C4-2B (cell line): ENCODE data around the gene DIS3L2.

Experiments
- H3K27ac ChIP-seq: fragments of 450-650 bp; 2 replicates; pipeline ENCODE4 v1.5.1; 2017
- ZFX ChIP-seq: fragments of 450-650 bp; IDR thresholded peaks from 2 replicates; pipeline ENCODE4 v1.6.1; 2017
- TF ChIP-seq, protein P1 (sequence below): fragments of 450-650 bp; conservative IDR thresholded peaks from 2 replicates; pipeline ENCODE4 v1.5.1; 2017; ENCODE audit warnings: mild to moderate bottlenecking

Gene DIS3L2

DNA sequence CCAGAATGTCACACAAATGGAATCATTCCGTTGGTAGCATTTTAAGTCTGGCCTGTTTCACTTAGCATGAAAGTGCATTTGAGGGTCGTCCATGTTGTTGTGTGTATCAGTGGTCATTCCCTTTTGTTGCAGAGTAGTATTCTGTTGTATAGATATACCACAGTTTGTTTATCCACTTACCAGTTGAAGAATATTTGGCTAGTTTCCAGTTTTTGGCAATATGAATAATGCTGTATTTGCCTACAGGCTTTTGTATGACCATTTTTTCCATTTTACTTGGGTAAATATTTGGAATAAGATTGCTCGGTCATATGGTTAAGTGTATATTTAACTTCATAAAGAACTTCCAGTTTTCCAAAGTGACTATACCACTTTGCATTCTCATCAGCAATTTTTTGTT is 317.0 kb downstream of the DIS3L2 start:
- TF ChIP-seq ZFX = no peak
- TF ChIP-seq, protein P1, sequence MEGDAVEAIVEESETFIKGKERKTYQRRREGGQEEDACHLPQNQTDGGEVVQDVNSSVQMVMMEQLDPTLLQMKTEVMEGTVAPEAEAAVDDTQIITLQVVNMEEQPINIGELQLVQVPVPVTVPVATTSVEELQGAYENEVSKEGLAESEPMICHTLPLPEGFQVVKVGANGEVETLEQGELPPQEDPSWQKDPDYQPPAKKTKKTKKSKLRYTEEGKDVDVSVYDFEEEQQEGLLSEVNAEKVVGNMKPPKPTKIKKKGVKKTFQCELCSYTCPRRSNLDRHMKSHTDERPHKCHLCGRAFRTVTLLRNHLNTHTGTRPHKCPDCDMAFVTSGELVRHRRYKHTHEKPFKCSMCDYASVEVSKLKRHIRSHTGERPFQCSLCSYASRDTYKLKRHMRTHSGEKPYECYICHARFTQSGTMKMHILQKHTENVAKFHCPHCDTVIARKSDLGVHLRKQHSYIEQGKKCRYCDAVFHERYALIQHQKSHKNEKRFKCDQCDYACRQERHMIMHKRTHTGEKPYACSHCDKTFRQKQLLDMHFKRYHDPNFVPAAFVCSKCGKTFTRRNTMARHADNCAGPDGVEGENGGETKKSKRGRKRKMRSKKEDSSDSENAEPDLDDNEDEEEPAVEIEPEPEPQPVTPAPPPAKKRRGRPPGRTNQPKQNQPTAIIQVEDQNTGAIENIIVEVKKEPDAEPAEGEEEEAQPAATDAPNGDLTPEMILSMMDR = no peak
- H3K27ac ChIP-seq = no peak overlapping the region

DNA sequence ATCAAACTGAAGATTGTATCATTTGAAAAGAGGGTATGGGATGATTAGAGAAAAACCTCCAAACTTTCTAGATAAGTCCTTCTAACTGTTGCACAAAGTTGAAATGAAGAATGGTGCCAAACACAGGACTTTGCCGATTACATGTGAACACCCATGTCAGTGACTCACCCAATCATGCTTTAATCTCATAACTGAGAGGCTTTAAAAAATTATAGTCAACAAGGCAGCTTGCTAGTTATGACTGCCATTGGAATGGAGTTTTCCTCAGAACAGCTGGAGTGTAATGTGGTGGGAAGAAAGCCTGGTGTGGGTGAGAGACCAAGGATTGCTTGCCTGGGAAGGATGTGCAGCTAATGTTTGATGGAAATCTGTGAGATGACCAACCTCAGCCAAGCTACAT is 318.8 kb downstream of the DIS3L2 start:
- H3K27ac ChIP-seq = no peak overlapping the region
- TF ChIP-seq, protein P1 = no peak
- no peak for TF ChIP-seq ZFX

DNA sequence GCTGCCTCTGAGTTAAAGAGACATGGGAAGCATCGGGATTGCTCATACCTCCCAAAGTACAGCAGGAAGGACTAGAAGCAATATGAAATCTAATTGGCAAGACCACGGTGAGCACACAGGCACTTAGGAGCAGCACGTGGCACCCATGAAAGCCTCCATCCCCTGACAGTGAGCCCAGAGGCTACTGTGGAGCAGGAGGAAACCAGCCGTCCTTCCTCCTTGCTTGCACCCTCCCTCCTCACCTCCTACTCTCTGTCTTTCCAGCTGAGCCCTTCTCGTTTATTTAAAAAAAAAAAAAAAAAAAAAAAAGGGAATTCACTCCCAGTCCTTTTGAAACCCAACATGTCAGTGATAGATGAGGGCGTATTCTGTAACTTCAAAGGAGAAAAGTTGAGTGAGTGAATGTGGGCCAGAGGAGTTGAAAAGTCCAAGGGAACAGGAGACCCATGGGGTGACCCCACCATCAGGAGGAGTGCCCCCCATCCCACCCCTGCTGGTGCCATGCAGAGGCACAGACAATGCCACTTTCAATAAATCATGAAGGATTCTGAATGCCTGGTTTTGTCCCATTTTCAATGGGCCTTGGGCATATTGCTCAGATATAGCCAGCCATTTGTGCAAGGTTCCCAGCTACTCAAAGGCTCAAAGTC is 320.5 kb downstream of the DIS3L2 start:
- TF ChIP-seq ZFX = no peak
- TF ChIP-seq, protein P1 = no peak

DNA sequence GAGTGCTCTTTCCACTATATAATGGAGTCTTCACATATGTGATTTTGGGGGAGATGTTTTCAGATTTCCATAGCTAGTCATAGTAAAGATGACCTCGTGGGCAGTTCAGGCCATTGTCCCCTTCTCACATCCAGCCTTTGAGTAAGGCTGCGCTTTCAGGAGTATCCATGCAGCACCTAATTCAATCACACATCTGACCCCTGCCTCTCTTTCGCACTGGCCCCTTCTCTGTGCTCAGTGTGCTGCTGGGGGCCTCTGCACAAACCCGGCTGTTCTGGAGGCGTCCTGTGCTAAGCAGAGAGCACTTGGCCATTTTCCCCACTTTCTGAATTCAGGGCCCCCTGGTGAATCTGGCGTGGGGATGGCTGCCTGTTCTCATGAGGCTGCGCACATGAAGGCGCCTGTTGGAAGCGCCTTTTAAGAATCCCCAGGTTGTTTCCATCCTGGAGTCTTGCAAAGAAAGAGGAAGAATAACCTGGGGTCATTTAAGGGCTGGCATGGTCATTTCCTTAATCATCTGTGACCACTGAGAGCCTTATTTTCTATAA is 321.1 kb downstream of the DIS3L2 start:
- TF ChIP-seq ZFX = no peak
- TF ChIP-seq, protein P1 = no peak
- H3K27ac ChIP-seq = no peak overlapping the region; the same call in 1 of the 2 replicates

More for the DNA sequence above, 320.5 kb downstream of the DIS3L2 start:
- H3K27ac ChIP-seq = no peak overlapping the region

DNA sequence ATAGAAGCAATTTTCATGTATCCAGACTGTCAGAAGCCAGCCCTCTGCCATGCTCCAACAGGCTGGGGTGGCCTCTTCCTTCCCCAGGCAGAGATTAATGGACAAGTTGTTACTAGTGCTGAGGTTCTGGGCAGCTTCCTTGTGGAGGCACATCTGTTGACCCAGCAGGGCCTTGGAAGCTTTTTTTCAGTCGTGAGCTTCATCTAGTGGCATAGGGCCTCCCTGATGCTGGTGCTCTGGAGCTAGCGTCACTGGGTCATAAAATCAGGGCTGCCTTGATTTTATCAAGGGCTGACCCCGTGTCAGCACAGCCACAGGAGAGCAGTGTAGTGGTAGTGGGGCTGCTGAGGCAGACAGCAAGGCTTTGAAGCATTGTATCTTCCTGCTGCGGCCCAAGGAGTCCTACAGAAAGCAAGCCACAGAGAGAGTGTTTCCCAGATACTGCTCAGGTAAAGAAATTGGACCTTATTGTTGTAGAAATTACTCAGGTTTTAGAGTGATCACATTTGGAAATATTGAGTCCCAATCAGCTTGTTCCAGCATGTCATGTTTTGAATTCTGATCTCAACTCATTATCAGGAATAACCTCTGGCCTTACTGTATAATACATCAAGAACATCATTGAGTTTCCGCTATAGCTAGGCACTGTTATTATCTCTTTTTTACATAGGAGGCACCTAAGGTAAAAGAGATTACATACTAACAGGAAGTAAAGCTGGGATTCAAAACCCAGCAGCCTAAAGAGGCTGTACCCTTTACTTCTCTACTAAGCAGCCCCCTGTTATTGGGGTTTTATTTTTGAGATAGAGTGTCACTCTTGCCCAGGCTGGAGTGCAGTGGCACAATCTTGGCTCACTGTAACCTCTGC is 324.7 kb downstream of the DIS3L2 start:
- no peak overlapping the region for H3K27ac ChIP-seq
- TF ChIP-seq, protein P1 = no peak
- TF ChIP-seq ZFX = no peak

DNA sequence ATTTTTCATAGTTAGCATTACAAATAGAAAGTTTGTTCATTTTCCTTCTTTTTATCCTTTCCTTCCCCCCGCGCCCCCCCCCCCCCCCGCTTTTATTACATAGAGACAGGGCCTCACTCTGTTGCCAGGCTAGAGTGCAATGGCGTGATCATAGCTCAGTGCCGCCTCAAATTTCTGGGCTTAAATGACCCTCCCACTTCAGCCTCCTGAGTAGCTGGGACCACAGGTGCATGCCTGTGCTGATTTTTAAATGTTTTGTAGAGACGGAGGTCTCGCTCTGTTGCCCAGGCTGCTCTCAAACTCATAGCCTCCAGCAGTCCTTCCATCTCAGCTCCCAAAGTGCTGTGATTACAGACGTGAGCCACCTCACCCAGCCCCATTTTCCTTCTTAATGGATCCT is 325.8 kb downstream of the DIS3L2 start:
- H3K27ac ChIP-seq = no peak overlapping the region
- TF ChIP-seq, protein P1 = no peak
- no peak for TF ChIP-seq ZFX

DNA sequence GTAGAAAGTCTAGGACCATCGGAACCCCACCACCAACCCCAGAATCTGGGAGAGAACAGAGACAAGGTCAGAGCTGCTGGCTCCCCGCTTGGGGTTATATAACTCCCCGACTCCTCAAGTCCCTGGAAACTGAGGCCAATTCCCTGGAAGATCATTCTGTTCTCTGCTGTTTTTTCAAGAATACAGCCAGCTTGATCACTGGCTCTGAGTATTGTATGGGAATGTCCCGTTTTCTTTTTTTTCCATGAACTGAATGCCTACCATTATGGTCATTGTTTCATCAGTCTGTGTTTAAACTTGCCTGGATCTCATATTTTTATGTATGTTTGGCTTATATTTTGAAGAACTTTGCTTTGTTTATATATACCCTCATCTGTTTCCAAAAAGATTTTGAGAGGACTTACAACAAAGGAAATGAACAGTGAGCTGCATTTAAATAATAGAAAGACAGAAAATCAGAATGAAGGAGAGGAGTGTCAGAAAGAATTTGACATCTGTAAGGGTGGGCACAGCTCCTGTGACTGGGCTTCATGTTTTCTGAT is 327.0 kb downstream of the DIS3L2 start:
- no peak for TF ChIP-seq ZFX
- TF ChIP-seq, protein P1 = no peak
- no peak overlapping the region for H3K27ac ChIP-seq
